ENCODE data around the gene CELF1.

DNA sequence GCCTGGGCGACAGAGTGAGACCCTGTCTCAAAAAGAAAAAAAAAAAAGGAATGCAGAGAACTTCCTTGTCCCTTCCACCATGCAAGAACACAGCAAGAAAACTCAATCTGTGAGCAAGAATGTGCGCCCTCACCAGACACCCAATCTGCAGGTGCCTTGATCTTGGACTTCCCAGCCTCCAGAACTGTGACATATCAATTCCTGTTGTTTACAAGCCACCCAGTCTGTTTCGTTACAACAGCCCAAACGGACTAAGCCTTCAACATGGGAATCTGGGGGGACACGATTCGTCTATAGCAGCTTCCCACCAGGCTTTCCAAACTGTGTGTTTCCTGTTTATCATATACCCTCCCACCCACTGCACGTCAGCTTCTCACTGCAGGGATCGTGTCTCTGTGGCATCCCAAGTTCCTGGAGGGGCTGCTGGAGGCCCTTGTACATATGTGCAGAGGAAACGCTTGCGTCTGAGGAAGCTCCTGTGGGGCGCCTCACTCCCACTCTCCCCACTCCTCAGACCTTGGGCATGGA is 115.7 kb downstream of the CELF1 start:
- TF ChIP-seq, protein P1, sequence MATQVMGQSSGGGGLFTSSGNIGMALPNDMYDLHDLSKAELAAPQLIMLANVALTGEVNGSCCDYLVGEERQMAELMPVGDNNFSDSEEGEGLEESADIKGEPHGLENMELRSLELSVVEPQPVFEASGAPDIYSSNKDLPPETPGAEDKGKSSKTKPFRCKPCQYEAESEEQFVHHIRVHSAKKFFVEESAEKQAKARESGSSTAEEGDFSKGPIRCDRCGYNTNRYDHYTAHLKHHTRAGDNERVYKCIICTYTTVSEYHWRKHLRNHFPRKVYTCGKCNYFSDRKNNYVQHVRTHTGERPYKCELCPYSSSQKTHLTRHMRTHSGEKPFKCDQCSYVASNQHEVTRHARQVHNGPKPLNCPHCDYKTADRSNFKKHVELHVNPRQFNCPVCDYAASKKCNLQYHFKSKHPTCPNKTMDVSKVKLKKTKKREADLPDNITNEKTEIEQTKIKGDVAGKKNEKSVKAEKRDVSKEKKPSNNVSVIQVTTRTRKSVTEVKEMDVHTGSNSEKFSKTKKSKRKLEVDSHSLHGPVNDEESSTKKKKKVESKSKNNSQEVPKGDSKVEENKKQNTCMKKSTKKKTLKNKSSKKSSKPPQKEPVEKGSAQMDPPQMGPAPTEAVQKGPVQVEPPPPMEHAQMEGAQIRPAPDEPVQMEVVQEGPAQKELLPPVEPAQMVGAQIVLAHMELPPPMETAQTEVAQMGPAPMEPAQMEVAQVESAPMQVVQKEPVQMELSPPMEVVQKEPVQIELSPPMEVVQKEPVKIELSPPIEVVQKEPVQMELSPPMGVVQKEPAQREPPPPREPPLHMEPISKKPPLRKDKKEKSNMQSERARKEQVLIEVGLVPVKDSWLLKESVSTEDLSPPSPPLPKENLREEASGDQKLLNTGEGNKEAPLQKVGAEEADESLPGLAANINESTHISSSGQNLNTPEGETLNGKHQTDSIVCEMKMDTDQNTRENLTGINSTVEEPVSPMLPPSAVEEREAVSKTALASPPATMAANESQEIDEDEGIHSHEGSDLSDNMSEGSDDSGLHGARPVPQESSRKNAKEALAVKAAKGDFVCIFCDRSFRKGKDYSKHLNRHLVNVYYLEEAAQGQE (IDR thresholded peaks at IDR 0.05; ENCODE audit: unreplicated experiment) = no peak
- TF ChIP-seq, protein P2, sequence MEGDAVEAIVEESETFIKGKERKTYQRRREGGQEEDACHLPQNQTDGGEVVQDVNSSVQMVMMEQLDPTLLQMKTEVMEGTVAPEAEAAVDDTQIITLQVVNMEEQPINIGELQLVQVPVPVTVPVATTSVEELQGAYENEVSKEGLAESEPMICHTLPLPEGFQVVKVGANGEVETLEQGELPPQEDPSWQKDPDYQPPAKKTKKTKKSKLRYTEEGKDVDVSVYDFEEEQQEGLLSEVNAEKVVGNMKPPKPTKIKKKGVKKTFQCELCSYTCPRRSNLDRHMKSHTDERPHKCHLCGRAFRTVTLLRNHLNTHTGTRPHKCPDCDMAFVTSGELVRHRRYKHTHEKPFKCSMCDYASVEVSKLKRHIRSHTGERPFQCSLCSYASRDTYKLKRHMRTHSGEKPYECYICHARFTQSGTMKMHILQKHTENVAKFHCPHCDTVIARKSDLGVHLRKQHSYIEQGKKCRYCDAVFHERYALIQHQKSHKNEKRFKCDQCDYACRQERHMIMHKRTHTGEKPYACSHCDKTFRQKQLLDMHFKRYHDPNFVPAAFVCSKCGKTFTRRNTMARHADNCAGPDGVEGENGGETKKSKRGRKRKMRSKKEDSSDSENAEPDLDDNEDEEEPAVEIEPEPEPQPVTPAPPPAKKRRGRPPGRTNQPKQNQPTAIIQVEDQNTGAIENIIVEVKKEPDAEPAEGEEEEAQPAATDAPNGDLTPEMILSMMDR (conservative IDR thresholded peaks at IDR 0.05; ENCODE audit: low read depth in 2 of 2) = no peak
- TF ChIP-seq EZH2phosphoT487 (IDR thresholded peaks at IDR 0.05; ENCODE audit: unreplicated experiment) (no peak), NANOG (IDR thresholded peaks at IDR 0.05; ENCODE audit: borderline replicate concordance) (no peak), EZH2 (IDR thresholded peaks at IDR 0.05; ENCODE audit: low read depth, unreplicated experiment) (no peak), POLR2AphosphoS5 (IDR thresholded peaks at IDR 0.05; ENCODE audit: low read depth) (no peak), JUNB (IDR thresholded peaks at IDR 0.05; ENCODE audit: unreplicated experiment) (no peak), ZNF114 (CRISPR knock-in tag; IDR thresholded peaks at IDR 0.05) (no peak)

All from GM23338 (cell line).